Ishikawa (cell line): Measurements from ENCODE around the gene WNK2.

Experiments used
- CEBPB ChIP-seq: IDR thresholded peaks from 2 replicates; pipeline ENCODE4 v1.6.1; 2012
- CREB1 ChIP-seq: IDR thresholded peaks from 2 replicates; pipeline ENCODE4 v1.6.1; 2012; ENCODE audit warnings: low read depth
- EGR1 ChIP-seq: IDR thresholded peaks from 2 replicates; pipeline ENCODE4 v1.6.1; 2012
- EP300 ChIP-seq: IDR thresholded peaks from 2 replicates; pipeline ENCODE4 v1.6.1; 2012; ENCODE audit warnings: borderline replicate concordance
- FOXM1 ChIP-seq: IDR thresholded peaks from 2 replicates; pipeline ENCODE4 v1.6.1; 2012; ENCODE audit warnings: low read depth, borderline replicate concordance
- RAD21 ChIP-seq: IDR thresholded peaks from 2 replicates; pipeline ENCODE4 v1.6.1; 2012; ENCODE audit warnings: low read depth
- TAF1 ChIP-seq: IDR thresholded peaks from 2 replicates; pipeline ENCODE4 v1.6.1; 2012; ENCODE audit warnings: low read depth, mild to moderate bottlenecking
- TCF12 ChIP-seq: IDR thresholded peaks from 2 replicates; pipeline ENCODE4 v1.6.1; 2012; ENCODE audit warnings: low read depth
- YY1 ChIP-seq: IDR thresholded peaks from 2 replicates; pipeline ENCODE4 v1.6.1; 2012; ENCODE audit warnings: low read depth
- TF ChIP-seq, protein P1 (sequence below): IDR thresholded peaks from 2 replicates; pipeline ENCODE4 v1.6.1; 2012; ENCODE audit warnings: low read depth, mild to moderate bottlenecking
- TF ChIP-seq, protein P2 (sequence below): IDR thresholded peaks from 2 replicates; pipeline ENCODE4 v1.6.1; 2012
- TF ChIP-seq, protein P3 (sequence below): IDR thresholded peaks from 2 replicates; pipeline ENCODE4 v1.6.1; 2012

DNA sequence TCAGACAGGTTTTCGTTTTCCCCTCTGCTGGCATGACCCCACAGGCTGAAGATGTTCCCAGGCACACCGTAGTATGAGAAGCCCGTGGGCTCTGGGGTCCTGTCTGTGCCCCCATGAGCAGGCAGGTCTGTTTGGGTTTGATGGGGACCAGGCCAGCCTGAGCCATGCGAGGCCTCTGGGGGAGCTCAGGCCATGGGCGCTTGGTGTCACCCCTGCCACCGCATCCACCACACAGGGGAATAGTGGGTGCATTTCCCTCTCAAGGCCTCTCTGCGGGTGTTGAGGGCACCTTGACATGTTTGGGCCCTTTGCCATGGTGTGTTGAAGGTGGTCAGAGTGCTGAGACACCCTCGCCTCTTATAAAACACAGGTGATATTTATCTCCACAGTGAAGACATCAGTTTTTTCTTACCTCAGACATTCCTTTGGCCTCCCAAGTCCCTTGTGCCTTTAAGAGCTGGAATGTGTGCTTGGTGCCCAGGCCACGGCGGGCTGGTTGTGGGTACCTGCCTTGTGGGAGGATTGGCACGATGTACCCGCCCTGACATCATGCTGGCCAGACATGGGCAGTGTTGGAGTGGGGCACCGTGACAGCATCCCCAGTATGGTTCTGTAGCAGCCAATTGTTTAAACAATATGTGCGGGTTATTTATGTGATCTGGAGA lies 68.3 kb downstream of the WNK2 start:
- no peak for TF ChIP-seq TAF1
- TF ChIP-seq, protein P1, sequence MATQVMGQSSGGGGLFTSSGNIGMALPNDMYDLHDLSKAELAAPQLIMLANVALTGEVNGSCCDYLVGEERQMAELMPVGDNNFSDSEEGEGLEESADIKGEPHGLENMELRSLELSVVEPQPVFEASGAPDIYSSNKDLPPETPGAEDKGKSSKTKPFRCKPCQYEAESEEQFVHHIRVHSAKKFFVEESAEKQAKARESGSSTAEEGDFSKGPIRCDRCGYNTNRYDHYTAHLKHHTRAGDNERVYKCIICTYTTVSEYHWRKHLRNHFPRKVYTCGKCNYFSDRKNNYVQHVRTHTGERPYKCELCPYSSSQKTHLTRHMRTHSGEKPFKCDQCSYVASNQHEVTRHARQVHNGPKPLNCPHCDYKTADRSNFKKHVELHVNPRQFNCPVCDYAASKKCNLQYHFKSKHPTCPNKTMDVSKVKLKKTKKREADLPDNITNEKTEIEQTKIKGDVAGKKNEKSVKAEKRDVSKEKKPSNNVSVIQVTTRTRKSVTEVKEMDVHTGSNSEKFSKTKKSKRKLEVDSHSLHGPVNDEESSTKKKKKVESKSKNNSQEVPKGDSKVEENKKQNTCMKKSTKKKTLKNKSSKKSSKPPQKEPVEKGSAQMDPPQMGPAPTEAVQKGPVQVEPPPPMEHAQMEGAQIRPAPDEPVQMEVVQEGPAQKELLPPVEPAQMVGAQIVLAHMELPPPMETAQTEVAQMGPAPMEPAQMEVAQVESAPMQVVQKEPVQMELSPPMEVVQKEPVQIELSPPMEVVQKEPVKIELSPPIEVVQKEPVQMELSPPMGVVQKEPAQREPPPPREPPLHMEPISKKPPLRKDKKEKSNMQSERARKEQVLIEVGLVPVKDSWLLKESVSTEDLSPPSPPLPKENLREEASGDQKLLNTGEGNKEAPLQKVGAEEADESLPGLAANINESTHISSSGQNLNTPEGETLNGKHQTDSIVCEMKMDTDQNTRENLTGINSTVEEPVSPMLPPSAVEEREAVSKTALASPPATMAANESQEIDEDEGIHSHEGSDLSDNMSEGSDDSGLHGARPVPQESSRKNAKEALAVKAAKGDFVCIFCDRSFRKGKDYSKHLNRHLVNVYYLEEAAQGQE = no peak
- TF ChIP-seq, protein P2, sequence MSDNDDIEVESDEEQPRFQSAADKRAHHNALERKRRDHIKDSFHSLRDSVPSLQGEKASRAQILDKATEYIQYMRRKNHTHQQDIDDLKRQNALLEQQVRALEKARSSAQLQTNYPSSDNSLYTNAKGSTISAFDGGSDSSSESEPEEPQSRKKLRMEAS = no peak
- TF ChIP-seq FOXM1 = no peak
- TF ChIP-seq YY1 = no peak
- no peak for TF ChIP-seq TCF12
- TF ChIP-seq CEBPB = no peak
- TF ChIP-seq EP300 = no peak
- no peak for TF ChIP-seq CREB1
- TF ChIP-seq EGR1 = no peak
- TF ChIP-seq, protein P3, sequence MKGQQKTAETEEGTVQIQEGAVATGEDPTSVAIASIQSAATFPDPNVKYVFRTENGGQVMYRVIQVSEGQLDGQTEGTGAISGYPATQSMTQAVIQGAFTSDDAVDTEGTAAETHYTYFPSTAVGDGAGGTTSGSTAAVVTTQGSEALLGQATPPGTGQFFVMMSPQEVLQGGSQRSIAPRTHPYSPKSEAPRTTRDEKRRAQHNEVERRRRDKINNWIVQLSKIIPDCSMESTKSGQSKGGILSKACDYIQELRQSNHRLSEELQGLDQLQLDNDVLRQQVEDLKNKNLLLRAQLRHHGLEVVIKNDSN = no peak
- TF ChIP-seq RAD21 = no peak
